ENCODE results near the gene ADAMTS9. TPM values are rescaled to one million over a fixed set of nuclear protein-coding genes. Genes with fewer than 3 reads are reported as not detected.

The ADAMTS9 gene
- total RNA-seq, 6 donors from 2014 or later: 12.3 to 54.9 (median 26.6) TPM

GRCh38 chr3:64523324-64523723 is 164.5 kb downstream of the ADAMTS9 start:
- H3K27ac ChIP-seq: no peak overlapping the region
- H3K36me3 ChIP-seq: peaks cover 0 to 12% (median 2%) of the 10 kb centered on the region in 4 donors
- no peak for DNase-seq
- ATAC-seq (ENCODE audit: low FRiP score in 2 of 2): no peak
- no peaks in the 10 kb centered on the region for H3K9me3 ChIP-seq
- H3K27me3 ChIP-seq: no peaks in the 10 kb centered on the region
- WGBS, 2 donors: 58% methylated on average over 3 of the region's 3 CpGs
- H3K4me1 ChIP-seq: no peaks in the 10 kb centered on the region
- TF ChIP-seq POLR2AphosphoS5 (IDR thresholded peaks at IDR 0.05) (no peak), CTCF (IDR thresholded peaks at IDR 0.05) (no peak), POLR2A (IDR thresholded peaks at IDR 0.05) (no peak), EP300 (IDR thresholded peaks at IDR 0.05) (no peak)
- H3K4me3 ChIP-seq: no peak overlapping the region

- H3K4me1 ChIP-seq: no peaks in the 10 kb centered on the region
- H3K36me3 ChIP-seq: peaks cover 0 to 28% (median 4%) of the 10 kb centered on the region in 4 donors
- no peak for DNase-seq
Measured at GRCh38 chr3:64520334-64520733, 167.5 kb downstream of the ADAMTS9 start.

GRCh38 chr3:64518950-64519349 is 168.8 kb downstream of the ADAMTS9 start:
- TF ChIP-seq EP300 (IDR thresholded peaks at IDR 0.05) (no peak), CTCF (IDR thresholded peaks at IDR 0.05) (no peak), POLR2AphosphoS5 (IDR thresholded peaks at IDR 0.05) (no peak), POLR2A (IDR thresholded peaks at IDR 0.05) (no peak)
- Histone ChIP-seq H3K9me3 (no peaks in the 10 kb centered on the region), H3K4me3 (no peak overlapping the region), H3K36me3 (peaks cover 0 to 28% (median 4%) of the 10 kb centered on the region in 4 donors), H3K27me3 (no peaks in the 10 kb centered on the region), H3K27ac (no peak overlapping the region), H3K4me1 (no peaks in the 10 kb centered on the region)
- DNase-seq (no peak), ATAC-seq (ENCODE audit: low FRiP score in 2 of 2) (no peak)
- 78 to 86% methylated on average over 1 of the region's 1 CpG for WGBS, 2 donors

More at GRCh38 chr3:64520334-64520733, 167.5 kb downstream of the ADAMTS9 start:
- WGBS, 2 donors: 92 to 93% methylated on average over 3 of the region's 3 CpGs
- H3K27ac ChIP-seq: no peak overlapping the region
- H3K4me3 ChIP-seq: no peak overlapping the region
- no peaks in the 10 kb centered on the region for H3K9me3 ChIP-seq
- no peak for ATAC-seq (ENCODE audit: low FRiP score in 2 of 2)
- no peaks in the 10 kb centered on the region for H3K27me3 ChIP-seq
- TF ChIP-seq POLR2A (IDR thresholded peaks at IDR 0.05) (no peak), CTCF (IDR thresholded peaks at IDR 0.05) (no peak), EP300 (IDR thresholded peaks at IDR 0.05) (no peak), POLR2AphosphoS5 (IDR thresholded peaks at IDR 0.05) (no peak)

GRCh38 chr3:64518496-64518895 is 169.3 kb downstream of the ADAMTS9 start:
- Histone ChIP-seq H3K9me3 (no peaks in the 10 kb centered on the region), H3K27me3 (no peaks in the 10 kb centered on the region), H3K36me3 (peaks cover 0 to 28% (median 3%) of the 10 kb centered on the region in 4 donors), H3K4me3 (no peak overlapping the region), H3K4me1 (no peaks in the 10 kb centered on the region), H3K27ac (no peak overlapping the region)
- TF ChIP-seq POLR2A (IDR thresholded peaks at IDR 0.05) (no peak), CTCF (IDR thresholded peaks at IDR 0.05) (no peak), EP300 (IDR thresholded peaks at IDR 0.05) (no peak), POLR2AphosphoS5 (IDR thresholded peaks at IDR 0.05) (no peak)
- 92 to 93% methylated on average over 6 of the region's 6 CpGs for WGBS, 2 donors
- ATAC-seq (ENCODE audit: low FRiP score in 2 of 2) (no peak), DNase-seq (no peak)

GRCh38 chr3:64514889-64515288 is 172.9 kb downstream of the ADAMTS9 start:
- H3K4me3 ChIP-seq: no peak overlapping the region
- TF ChIP-seq EP300 (IDR thresholded peaks at IDR 0.05): no peak
- no peak for TF ChIP-seq CTCF (IDR thresholded peaks at IDR 0.05)
- no peak for TF ChIP-seq POLR2A (IDR thresholded peaks at IDR 0.05)
- TF ChIP-seq POLR2AphosphoS5 (IDR thresholded peaks at IDR 0.05): no peak
- DNase-seq: no peak
- H3K4me1 ChIP-seq: no peaks in the 10 kb centered on the region
- no peak overlapping the region for H3K27ac ChIP-seq
- peaks cover 0 to 20% (median 1%) of the 10 kb centered on the region in 4 donors for H3K36me3 ChIP-seq
- WGBS, 2 donors: 87 to 91% methylated on average over 3 of the region's 3 CpGs
- no peak for ATAC-seq (ENCODE audit: low FRiP score in 2 of 2)
- H3K9me3 ChIP-seq: no peaks in the 10 kb centered on the region
- H3K27me3 ChIP-seq: no peaks in the 10 kb centered on the region

All from upper lobe of left lung (tissue), 6 donors.